ENCODE measurements around the gene CSK. TPM values are rescaled to one million over a fixed set of nuclear protein-coding genes. Genes with fewer than 3 reads are reported as not detected.

CSK gene
- total RNA-seq, 2 experiments from 2014 or later = 330 to 341 TPM

GRCh38 chr15:74758736-74759135 lies 23.1 kb upstream of the CSK start:
- Mint-ChIP-seq H3K36me3 (ENCODE audit: low read depth) (no peaks in the 10 kb centered on the region), H3K4me3 (no peak overlapping the region), H3K9me3 (no peaks in the 10 kb centered on the region), H3K4me1 (no peaks in the 10 kb centered on the region), H3K27me3 (peaks cover 3% of the 10 kb centered on the region), H3K27ac (no peak overlapping the region)
- ChIA-PET CTCF (interaction anchor here (3.2 to 4.2 kb wide), 2 partner anchors 12 to 124 kb away, joined by 15 to 20 read pairs; no protein-coding TSS in a partner anchor), POLR2A (interaction anchor here (1.0 kb wide), 1 partner anchor 112 kb away, joined by 3 read pairs; no protein-coding TSS in a partner anchor)
- no peak for DNase-seq

GRCh38 chr15:74762791-74763150 lies 19.1 kb upstream of the CSK start:
- Mint-ChIP-seq H3K27me3 (peaks cover 2% of the 10 kb centered on the region), H3K4me1 (no peaks in the 10 kb centered on the region), H3K4me3 (no peak overlapping the region), H3K36me3 (ENCODE audit: low read depth) (no peaks in the 10 kb centered on the region), H3K9me3 (no peaks in the 10 kb centered on the region), H3K27ac (no peak overlapping the region)
- ChIA-PET POLR2A (no interaction called here), CTCF (interaction anchor here (0.6 to 1.7 kb wide), 3 partner anchors 8 to 128 kb away, joined by 4 to 6 read pairs (median 5); no protein-coding TSS in a partner anchor)
- no peak for DNase-seq

- Mint-ChIP-seq H3K4me3 (no peak overlapping the region), H3K36me3 (ENCODE audit: low read depth) (no peaks in the 10 kb centered on the region), H3K4me1 (no peaks in the 10 kb centered on the region), H3K27me3 (peaks cover 2% of the 10 kb centered on the region), H3K9me3 (no peaks in the 10 kb centered on the region), H3K27ac (no peak overlapping the region)
- no peak for DNase-seq
- CTCF ChIA-PET = no interaction called here
- POLR2A ChIA-PET = no interaction called here
Measured at GRCh38 chr15:74763416-74763815, 18.5 kb upstream of the CSK start.

GRCh38 chr15:74767167-74768098 lies 14.4 kb upstream of the CSK start:
- H3K4me3 Mint-ChIP-seq = no peak overlapping the region
- CTCF ChIA-PET = interaction anchor here (0.9 to 25.7 kb wide), 12 partner anchors 28 to 403 kb away, joined by 3 to 1235 read pairs (median 9); partner anchors contain the start of genes CSK, EDC3, FAM219B and LMAN1L
- DNase-seq = no peak
- peaks cover 18% of the 10 kb centered on the region for H3K4me1 Mint-ChIP-seq
- H3K27me3 Mint-ChIP-seq = peaks cover 8% of the 10 kb centered on the region
- no peak overlapping the region for H3K27ac Mint-ChIP-seq
- POLR2A ChIA-PET = interaction anchor here (4.8 to 27.8 kb wide), 2 partner anchors 28 to 133 kb away, joined by 48 to 1214 read pairs; partner anchors contain the start of genes CSK and LMAN1L
- no peaks in the 10 kb centered on the region for H3K9me3 Mint-ChIP-seq
- H3K36me3 Mint-ChIP-seq (ENCODE audit: low read depth) = no peaks in the 10 kb centered on the region

- ChIA-PET CTCF (interaction anchor here (0.7 to 25.7 kb wide), 26 partner anchors 8 to 403 kb away, joined by 3 to 1235 read pairs (median 4); partner anchors contain the start of genes CSK, CYP1A2, EDC3 and FAM219B), POLR2A (interaction anchor here (0.7 to 27.8 kb wide), 3 partner anchors 9 to 134 kb away, joined by 3 to 1214 read pairs (median 48); partner anchors contain the start of genes CSK and LMAN1L)
- no peaks in the 10 kb centered on the region for H3K36me3 Mint-ChIP-seq (ENCODE audit: low read depth)
- no peak for DNase-seq
- H3K4me1 Mint-ChIP-seq = peaks cover 18% of the 10 kb centered on the region
- H3K27me3 Mint-ChIP-seq = peaks cover 8% of the 10 kb centered on the region
- H3K4me3 Mint-ChIP-seq = no peak overlapping the region
- no peaks in the 10 kb centered on the region for H3K9me3 Mint-ChIP-seq
- no peak overlapping the region for H3K27ac Mint-ChIP-seq
Measured at GRCh38 chr15:74768099-74768770, 13.6 kb upstream of the CSK start.

GRCh38 chr15:74768771-74769342 lies 13.0 kb upstream of the CSK start:
- DNase-seq = peak; percentile 71
- ChIA-PET POLR2A (interaction anchor here (0.7 to 27.8 kb wide), 3 partner anchors 9 to 135 kb away, joined by 3 to 1214 read pairs (median 48); partner anchors contain the start of genes CSK and LMAN1L), CTCF (interaction anchor here (0.6 to 25.7 kb wide), 39 partner anchors 9 to 844 kb away, joined by 3 to 1235 read pairs (median 4); partner anchors contain the start of genes CSK, CYP1A1, CYP1A2 and EDC3)
- Mint-ChIP-seq H3K27me3 (peaks cover 8% of the 10 kb centered on the region), H3K4me3 (no peak overlapping the region), H3K27ac (no peak overlapping the region), H3K36me3 (ENCODE audit: low read depth) (no peaks in the 10 kb centered on the region), H3K4me1 (peaks cover 19% of the 10 kb centered on the region), H3K9me3 (no peaks in the 10 kb centered on the region)

GRCh38 chr15:74769463-74770025 lies 12.3 kb upstream of the CSK start:
- no peak overlapping the region for H3K27ac Mint-ChIP-seq
- H3K27me3 Mint-ChIP-seq = peaks cover 8% of the 10 kb centered on the region
- H3K4me3 Mint-ChIP-seq = no peak overlapping the region
- POLR2A ChIA-PET = interaction anchor here (0.9 to 27.8 kb wide), 3 partner anchors 26 to 137 kb away, joined by 3 to 1214 read pairs (median 48); partner anchors contain the start of genes CSK, FAM219B and LMAN1L
- H3K9me3 Mint-ChIP-seq = no peaks in the 10 kb centered on the region
- DNase-seq = no peak
- CTCF ChIA-PET = interaction anchor here (0.6 to 25.7 kb wide), 38 partner anchors 10 to 845 kb away, joined by 3 to 1235 read pairs (median 4); partner anchors contain the start of genes CSK, CYP1A1, CYP1A2 and EDC3
- H3K4me1 Mint-ChIP-seq = peaks cover 22% of the 10 kb centered on the region
- no peaks in the 10 kb centered on the region for H3K36me3 Mint-ChIP-seq (ENCODE audit: low read depth)

GRCh38 chr15:74770211-74770903 lies 11.5 kb upstream of the CSK start:
- no peaks in the 10 kb centered on the region for H3K36me3 Mint-ChIP-seq (ENCODE audit: low read depth)
- CTCF ChIA-PET = interaction anchor here (0.6 to 25.7 kb wide), 46 partner anchors 8 to 870 kb away, joined by 3 to 1235 read pairs (median 5); partner anchors contain the start of genes CSK, CYP1A1, EDC3 and FAM219B
- H3K27me3 Mint-ChIP-seq = peaks cover 8% of the 10 kb centered on the region
- H3K4me3 Mint-ChIP-seq = no peak overlapping the region
- DNase-seq = no peak
- peaks cover 26% of the 10 kb centered on the region for H3K4me1 Mint-ChIP-seq
- POLR2A ChIA-PET = interaction anchor here (0.6 to 27.8 kb wide), 8 partner anchors 25 to 744 kb away, joined by 3 to 1214 read pairs (median 4); partner anchors contain the start of genes CSK, FAM219B and LMAN1L
- no peaks in the 10 kb centered on the region for H3K9me3 Mint-ChIP-seq
- no peak overlapping the region for H3K27ac Mint-ChIP-seq

- Mint-ChIP-seq H3K9me3 (no peaks in the 10 kb centered on the region), H3K27ac (no peak overlapping the region), H3K36me3 (ENCODE audit: low read depth) (no peaks in the 10 kb centered on the region), H3K27me3 (peaks cover 6% of the 10 kb centered on the region), H3K4me1 (peaks cover 56% of the 10 kb centered on the region), H3K4me3 (no peak overlapping the region)
- ChIA-PET CTCF (interaction anchor here (1.5 to 25.7 kb wide), 4 partner anchors 22 to 176 kb away, joined by 5 to 1235 read pairs (median 201); partner anchors contain the start of genes CSK and LMAN1L), POLR2A (interaction anchor here (27.8 kb wide), 1 partner anchor 22 kb away, joined by 1214 read pairs; the partner anchor contains the start of genes CSK and LMAN1L)
- no peak for DNase-seq
Measured at GRCh38 chr15:74773329-74773728, 8.6 kb upstream of the CSK start.

- Mint-ChIP-seq H3K9me3 (no peaks in the 10 kb centered on the region), H3K27ac (no peak overlapping the region), H3K4me1 (peaks cover 58% of the 10 kb centered on the region), H3K36me3 (ENCODE audit: low read depth) (peaks cover 4% of the 10 kb centered on the region), H3K27me3 (peaks cover 3% of the 10 kb centered on the region), H3K4me3 (no peak overlapping the region)
- ChIA-PET CTCF (interaction anchor here (1.5 to 25.7 kb wide), 3 partner anchors 21 to 139 kb away, joined by 5 to 1235 read pairs (median 5); partner anchors contain the start of genes CSK and LMAN1L), POLR2A (interaction anchor here (27.8 kb wide), 1 partner anchor 22 kb away, joined by 1214 read pairs; the partner anchor contains the start of genes CSK and LMAN1L)
- DNase-seq = no peak
Measured at GRCh38 chr15:74773731-74774252, 8.1 kb upstream of the CSK start.

- Mint-ChIP-seq H3K4me3 (no peak overlapping the region), H3K9me3 (no peaks in the 10 kb centered on the region), H3K36me3 (ENCODE audit: low read depth) (peaks cover 9% of the 10 kb centered on the region), H3K27ac (peak overlapping the region; percentile 35), H3K4me1 (peaks cover 70% of the 10 kb centered on the region), H3K27me3 (peaks cover 2% of the 10 kb centered on the region)
- ChIA-PET CTCF (interaction anchor here (1.0 to 25.7 kb wide), 3 partner anchors 20 to 140 kb away, joined by 3 to 1235 read pairs (median 5); partner anchors contain the start of genes CSK and LMAN1L), POLR2A (interaction anchor here (27.8 kb wide), 1 partner anchor 21 kb away, joined by 1214 read pairs; the partner anchor contains the start of genes CSK and LMAN1L)
- no peak for DNase-seq
Measured at GRCh38 chr15:74775132-74775562, 6.7 kb upstream of the CSK start.
